SK-N-MC (cell line): ENCODE measurements around the gene CASTOR1.

ENCODE experiments used
- EZH2 ChIP-seq: fragments of 200-600 bp; sonication (generic); IDR thresholded peaks from one replicate; pipeline ENCODE4 v1.6.1; 2017; ENCODE audit warnings: antibody characterized with exemption
- FOXP2 ChIP-seq: optimal IDR thresholded peaks from 2 replicates; pipeline ENCODE3; 2011; ENCODE audit warnings: mild to moderate bottlenecking, moderate library complexity; ENCODE audit not compliant: insufficient read depth; ENCODE audit errors: extremely low read length, control extremely low read depth
- POLR2AphosphoS5 ChIP-seq: IDR thresholded peaks from 2 replicates; pipeline ENCODE4 v1.6.1; 2012; ENCODE audit warnings: mild to moderate bottlenecking, low read depth, low read length, borderline replicate concordance

GRCh38 chr22:30265823-30266444 is 23.4 kb downstream of the CASTOR1 start:
- no peak for TF ChIP-seq EZH2
- TF ChIP-seq POLR2AphosphoS5: no peak
- TF ChIP-seq FOXP2: no peak
